NCI-H2029 treated with DMSO at 0.1 percent for 48 hours (cell line): ENCODE data around the gene SLF2.
A peak's percentile ranks its signal among the peaks of the same experiment; 100 is the strongest.

ENCODE experiments used
- DNase-seq: peaks from one replicate; lab custom pipeline; 2025; lab: John Stamatoyannopoulos, UW

Gene SLF2

GRCh38 chr10:100980711-100981110, 67.9 kb downstream of the SLF2 start:
- DNase-seq = no peak

- no peak for DNase-seq
Observed at GRCh38 chr10:100981178-100981772, 68.5 kb downstream of the SLF2 start.

GRCh38 chr10:100982916-100983830, 70.4 kb downstream of the SLF2 start:
- DNase-seq = no peak

DNA sequence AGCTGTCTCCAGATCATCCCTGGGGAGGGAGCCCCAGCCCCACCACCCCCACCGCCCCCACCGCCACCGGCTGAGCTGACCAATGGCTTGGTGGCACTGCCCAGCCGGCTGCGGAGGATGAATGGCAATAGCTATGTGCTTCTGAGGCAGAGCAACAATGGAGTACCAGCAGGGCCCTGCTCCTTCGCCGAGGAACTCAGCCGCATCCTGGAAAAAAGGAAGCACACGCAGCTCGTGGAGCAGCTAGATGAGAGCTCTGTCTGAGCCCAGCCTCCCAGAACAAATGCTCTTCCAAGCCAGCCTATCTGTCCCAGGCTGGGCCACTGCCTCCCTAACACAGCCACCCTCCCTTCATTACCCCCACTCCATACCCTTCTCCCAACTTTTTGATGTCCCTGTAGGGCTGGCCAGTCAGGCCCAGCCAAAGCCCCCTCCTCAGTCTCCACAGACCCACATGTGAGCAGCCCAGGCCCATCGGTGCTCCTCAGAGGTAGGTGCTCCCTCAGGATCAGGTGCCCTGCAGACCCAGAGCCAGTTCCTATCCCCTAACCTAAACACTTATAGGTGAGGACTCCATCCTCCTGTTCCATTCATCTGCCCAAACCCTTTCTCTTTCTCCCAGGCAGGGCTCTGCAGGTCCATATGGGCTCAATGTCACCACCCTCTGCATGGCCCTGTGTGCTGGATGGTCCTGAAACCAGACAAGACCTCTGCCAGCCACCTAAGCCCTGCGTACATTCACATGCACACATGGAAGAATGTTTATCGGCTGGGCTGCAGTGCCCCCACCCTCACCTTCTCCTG, 71.3 kb downstream of the SLF2 start:
- DNase-seq = no peak

- no peak for DNase-seq
Observed at GRCh38 chr10:100984672-100985177, 72.0 kb downstream of the SLF2 start.

- no peak for DNase-seq
Observed at GRCh38 chr10:100985336-100985735, 72.6 kb downstream of the SLF2 start.

DNA sequence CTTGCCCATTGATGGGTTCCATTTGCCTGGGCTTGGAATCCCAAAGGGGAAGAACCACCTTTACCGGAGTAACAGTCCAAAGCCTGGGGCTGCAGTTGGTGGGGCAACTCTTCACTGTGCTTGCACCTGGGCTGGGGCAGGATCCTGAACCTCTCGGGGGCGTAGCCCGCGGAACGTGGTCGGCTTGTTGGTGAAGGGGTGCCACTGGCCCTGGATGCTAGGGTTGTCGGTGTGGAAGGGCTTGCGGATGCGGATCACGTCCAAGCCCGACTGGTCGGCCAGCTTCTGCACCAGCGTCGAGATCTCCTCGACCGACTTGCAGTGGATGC, 73.8 kb downstream of the SLF2 start:
- no peak for DNase-seq

DNA sequence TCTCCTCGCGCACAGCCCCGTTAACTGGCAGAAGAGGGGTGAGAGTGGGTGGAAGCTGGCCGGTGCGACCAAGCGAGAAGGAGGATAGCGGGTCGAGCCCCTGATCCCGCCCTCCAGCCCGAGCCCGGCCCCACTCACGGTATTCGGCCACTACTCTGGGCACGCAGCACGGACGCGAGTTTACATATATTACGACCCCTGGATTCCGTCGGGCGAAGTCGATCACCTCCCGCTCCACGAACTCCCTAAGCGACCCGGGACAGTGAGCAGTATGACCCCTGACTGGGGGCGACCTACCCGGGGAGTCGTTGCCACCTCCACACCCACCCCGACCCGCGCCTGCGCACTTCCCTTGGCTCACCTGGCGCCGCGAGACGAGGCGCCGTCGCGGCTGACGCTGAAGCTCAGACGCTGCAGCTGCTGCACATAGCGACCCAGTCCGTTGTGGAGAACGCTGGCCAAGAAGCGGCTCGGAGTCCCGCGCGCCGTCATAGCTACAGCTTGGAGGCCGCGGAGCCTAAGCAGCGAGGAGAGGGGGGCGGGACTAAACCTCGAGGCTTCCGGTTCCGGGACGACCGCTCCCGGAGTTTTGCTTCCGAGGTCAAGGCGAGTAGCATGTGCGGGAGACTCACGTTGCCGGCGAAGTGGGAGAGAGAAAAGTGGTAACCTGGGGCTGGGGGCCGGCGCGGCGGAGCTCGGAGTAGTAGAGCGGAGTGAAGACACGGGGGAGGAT, 74.4 kb downstream of the SLF2 start, which contains the start of the genes MRPL43 and TWNK:
MRPL43 (minus strand) TSS at position 546 of the 733 bp plus-strand sequence; CDS start at position 492, 54 bp downstream.
TWNK (plus strand) TSS at position 592 of the 733 bp plus-strand sequence. CDS start 668 bp downstream, outside the sequence.
- DNase-seq = no peak

- no peak for DNase-seq
Observed at GRCh38 chr10:100987685-100988049, 74.9 kb downstream of the SLF2 start.

DNA sequence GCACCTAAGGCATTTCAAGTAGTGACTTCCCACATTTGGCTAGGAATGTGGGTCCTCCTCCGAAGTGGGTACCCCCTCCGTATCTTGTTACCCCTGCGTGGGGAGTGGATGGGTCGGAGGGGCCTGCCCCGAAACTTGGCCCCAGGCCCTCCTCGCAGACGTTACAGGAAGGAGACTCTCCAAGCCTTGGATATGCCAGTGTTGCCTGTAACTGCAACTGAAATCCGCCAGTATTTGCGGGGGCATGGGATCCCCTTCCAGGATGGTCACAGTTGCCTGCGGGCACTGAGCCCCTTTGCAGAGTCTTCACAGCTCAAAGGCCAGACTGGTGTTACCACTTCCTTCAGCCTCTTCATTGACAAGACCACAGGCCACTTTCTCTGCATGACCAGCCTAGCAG, 75.4 kb downstream of the SLF2 start:
- DNase-seq = no peak

- no peak for DNase-seq
Observed at GRCh38 chr10:100989088-100989487, 76.3 kb downstream of the SLF2 start.

GRCh38 chr10:100993986-100994708, 81.4 kb downstream of the SLF2 start:
- no peak for DNase-seq

DNA sequence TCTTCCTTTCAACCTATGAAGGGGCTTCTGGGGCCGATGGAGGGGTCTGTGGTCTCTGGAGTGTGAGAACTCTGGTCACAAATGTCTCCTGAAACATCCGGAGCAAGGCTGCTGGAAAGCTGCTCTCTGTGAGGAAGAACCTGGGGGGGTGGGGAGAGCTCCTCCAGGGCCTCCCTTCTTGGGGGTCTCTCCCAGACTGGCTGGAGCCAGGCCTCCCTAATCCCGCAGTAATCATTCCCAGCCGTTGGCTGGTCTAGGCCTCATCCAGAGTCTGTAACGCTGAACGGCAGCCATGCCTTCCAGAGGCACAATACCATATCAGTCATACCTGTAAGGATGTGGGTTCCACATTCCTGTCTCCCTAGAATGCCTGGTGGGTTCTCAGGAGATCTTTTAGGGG, 82.4 kb downstream of the SLF2 start:
- DNase-seq = no peak

DNA sequence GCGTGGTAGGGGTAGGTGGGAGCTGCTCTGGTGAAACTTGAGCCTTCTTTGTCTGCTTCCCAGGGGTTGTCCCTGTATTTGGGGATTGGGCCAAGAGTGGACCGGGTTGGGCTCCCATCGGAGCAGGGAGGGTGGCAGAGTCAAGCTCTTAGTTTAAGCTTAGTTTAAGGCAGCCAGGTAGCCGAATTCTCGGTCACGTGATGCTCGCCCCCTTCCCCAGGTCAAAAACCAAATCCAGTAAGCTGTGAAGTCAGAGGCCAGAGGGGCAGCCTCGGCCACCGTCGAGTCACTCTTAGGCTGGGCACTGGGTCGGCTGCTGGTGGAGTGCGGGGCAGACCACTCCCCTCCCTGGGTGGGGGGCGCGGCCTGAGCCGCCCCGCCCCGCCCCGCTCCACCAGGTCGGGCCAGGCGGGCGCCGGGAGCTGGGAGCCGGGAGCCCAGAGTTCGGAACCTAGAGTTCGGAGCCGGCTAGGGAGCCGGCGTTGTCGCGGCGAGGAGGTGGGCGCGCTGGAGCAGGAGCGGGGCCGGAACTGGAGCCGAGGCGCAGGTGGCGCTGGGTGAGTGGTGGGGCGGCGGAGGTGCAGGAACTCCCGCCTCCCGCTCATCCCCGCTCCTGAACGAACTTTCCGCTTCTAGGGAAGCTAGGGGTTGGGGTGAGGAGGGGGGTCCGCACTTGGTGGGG, 84.1 kb downstream of the SLF2 start:
- DNase-seq = no peak

GRCh38 chr10:100997360-100998182, 84.8 kb downstream of the SLF2 start:
- peak; percentile 11 for DNase-seq

DNA sequence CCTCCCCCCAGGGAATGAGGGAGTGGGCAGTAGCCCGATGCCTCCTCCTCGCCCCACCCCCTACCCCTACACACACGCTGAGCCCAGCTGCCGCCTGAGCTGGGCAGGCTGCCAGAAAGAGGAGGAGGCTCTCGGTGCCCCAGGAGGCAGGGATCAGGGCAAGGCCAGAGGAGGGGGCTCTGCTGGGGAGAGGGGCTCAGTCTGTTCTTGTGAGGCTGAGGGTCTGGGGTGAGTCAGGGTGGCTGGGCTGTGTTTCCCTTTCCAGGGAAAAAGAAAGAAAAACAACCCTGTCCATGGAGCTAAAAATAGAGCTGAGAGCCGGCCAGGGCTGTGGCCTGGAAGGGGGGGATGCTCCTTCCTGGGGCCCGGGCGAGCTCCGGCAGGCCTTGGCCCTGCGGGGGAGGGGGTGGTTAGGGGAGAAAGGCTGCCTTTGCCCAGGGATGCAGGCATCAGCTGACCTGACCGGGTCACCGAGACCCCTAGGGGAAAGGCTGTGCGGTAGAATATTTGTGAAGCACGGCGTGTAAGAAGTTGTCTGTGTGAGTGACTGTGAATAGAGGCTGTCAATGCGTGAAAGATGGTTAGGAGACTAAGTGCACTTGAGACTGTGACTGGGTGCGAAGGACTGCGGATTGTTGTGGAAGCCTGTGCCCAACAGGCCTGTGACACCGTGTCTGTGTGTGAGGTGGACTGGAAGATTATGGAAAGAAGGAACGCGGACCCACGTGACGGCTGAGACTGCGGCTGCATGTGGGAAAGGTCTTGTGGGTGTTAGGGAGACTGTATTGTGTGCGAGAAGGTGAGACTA, 85.6 kb downstream of the SLF2 start:
- DNase-seq = peak; percentile 31

DNA sequence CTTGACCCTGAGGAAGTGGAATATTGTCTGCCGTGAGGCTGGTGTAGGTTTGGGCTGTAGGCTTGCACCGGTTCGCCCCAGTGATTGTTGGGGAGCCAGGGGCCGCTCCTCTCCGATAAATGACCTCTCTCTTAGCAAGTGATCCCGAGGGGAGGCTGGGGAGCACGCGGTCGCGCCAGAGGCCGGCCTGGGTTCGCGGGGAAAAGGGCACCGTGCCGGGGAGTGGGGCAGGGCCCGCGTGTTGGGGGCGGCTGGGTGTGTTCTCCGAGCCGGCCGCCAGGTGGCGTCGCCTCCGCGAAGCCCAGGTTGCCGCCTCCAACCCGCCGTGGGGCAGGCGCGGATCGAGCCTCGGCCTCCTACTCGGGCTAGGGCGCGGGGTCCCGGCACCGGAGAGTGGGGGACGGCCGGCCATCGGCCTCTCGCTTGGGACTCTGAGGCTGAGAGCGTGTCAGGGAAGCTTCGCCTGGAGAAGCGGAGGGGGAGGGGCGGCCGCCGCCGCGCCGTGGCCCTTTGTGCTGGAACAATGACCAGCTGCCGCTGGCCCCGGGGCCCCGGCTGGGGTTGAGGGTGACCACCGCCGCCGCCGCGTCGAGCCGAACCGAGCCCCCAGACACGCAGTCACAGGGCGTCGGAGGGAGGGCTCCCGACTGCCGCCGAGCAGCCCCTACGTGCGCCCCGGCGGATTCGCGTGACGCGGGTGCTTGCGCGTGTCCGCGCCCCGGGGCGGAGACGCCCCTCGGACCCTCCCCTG, 86.4 kb downstream of the SLF2 start:
- DNase-seq = no peak

- no peak for DNase-seq
Observed at GRCh38 chr10:100999742-101000126, 87.0 kb downstream of the SLF2 start, which contains the start of gene LZTS2. TSS of gene LZTS2 (plus strand) at chr10:100999808. CDS start at chr10:101002539, 2,731 bp downstream.
